A673 (cell line): ENCODE measurements around the gene PAK5.

Experiments used
- CTCF ChIP-seq: fragments of 300-800, 200-600 bp; sonication (generic); conservative IDR thresholded peaks from 2 replicates; pipeline ENCODE4 v1.5.1; 2017; ENCODE audit warnings: low read depth, mild to moderate bottlenecking, antibody characterized with exemption, low read length, moderate library complexity, mixed read lengths
- EZH2 ChIP-seq: fragments of 200-600 bp; sonication (generic); IDR thresholded peaks from 2 replicates; pipeline ENCODE4 v1.6.1; 2017; ENCODE audit warnings: borderline replicate concordance, low read depth, mild to moderate bottlenecking, mixed read lengths, antibody characterized with exemption, low read length; ENCODE audit not compliant: poor library complexity, severe bottlenecking

GRCh38 chr20:9829835-9830234 lies 9.0 kb downstream of the PAK5 start:
- no peak for TF ChIP-seq CTCF
- no peak for TF ChIP-seq EZH2
